NCI-H2081 (cell line): ENCODE measurements around the gene STX3.
"Not testable (repeated sequence)": the region's sequence is repeated elsewhere in the genome, so short reads cannot be mapped to it uniquely, and the experiment has no call there.

Source experiments
- DNase-seq, 2 experiments: peaks; one replicate each; lab custom pipeline; 2025; lab: John Stamatoyannopoulos, UW

Gene STX3

GRCh38 chr11:59791639-59792038, 36.5 kb downstream of the STX3 start:
- no peak for DNase-seq

GRCh38 chr11:59792507-59792906, 37.3 kb downstream of the STX3 start:
- no peak for DNase-seq

GRCh38 chr11:59794417-59794816, 39.2 kb downstream of the STX3 start:
- no peak for DNase-seq

- no peak for DNase-seq
These were observed 45.3 kb downstream of the STX3 start for GRCh38 chr11:59800390-59801025.

- no peak for DNase-seq
These were observed 46.1 kb downstream of the STX3 start for GRCh38 chr11:59801160-59801706.

- no peak for DNase-seq
These were observed 46.9 kb downstream of the STX3 start for GRCh38 chr11:59801981-59802638.

GRCh38 chr11:59802639-59803176, 47.5 kb downstream of the STX3 start:
- DNase-seq = peak in 1 of 2 experiments; percentile 57

GRCh38 chr11:59804061-59804460, 48.9 kb downstream of the STX3 start:
- no peak for DNase-seq

- no peak for DNase-seq
These were observed 52.0 kb downstream of the STX3 start for GRCh38 chr11:59807047-59807610.

- peak; percentile 89 to 91 for DNase-seq
These were observed 55.2 kb downstream of the STX3 start, which contains the start of gene MRPL16 for GRCh38 chr11:59810189-59810910. TSS of gene MRPL16 (minus strand) at chr11:59810778. CDS start at chr11:59810658, 120 bp downstream.

GRCh38 chr11:59810911-59811259, 55.7 kb downstream of the STX3 start:
- DNase-seq = no peak

- DNase-seq = no peak
These were observed 57.0 kb downstream of the STX3 start for GRCh38 chr11:59812220-59812619.

- no peak for DNase-seq
These were observed 58.2 kb downstream of the STX3 start for GRCh38 chr11:59813364-59813763.

- no peak for DNase-seq
These were observed 58.8 kb downstream of the STX3 start for GRCh38 chr11:59814021-59814420.

GRCh38 chr11:59815754-59816153, 60.6 kb downstream of the STX3 start:
- no peak for DNase-seq

GRCh38 chr11:59816434-59816833, 61.3 kb downstream of the STX3 start:
- DNase-seq = not testable (repeated sequence)

- DNase-seq = no peak
These were observed 63.4 kb downstream of the STX3 start for GRCh38 chr11:59818572-59818971.

GRCh38 chr11:59822989-59823566, 67.9 kb downstream of the STX3 start:
- peak; percentile 61 to 66 for DNase-seq

- DNase-seq = no peak
These were observed 74.2 kb downstream of the STX3 start for GRCh38 chr11:59829358-59829757.

GRCh38 chr11:59833602-59834001, 78.4 kb downstream of the STX3 start:
- DNase-seq = no peak

- no peak for DNase-seq
These were observed 84.4 kb downstream of the STX3 start for GRCh38 chr11:59839615-59840014.

GRCh38 chr11:59841514-59841913, 86.3 kb downstream of the STX3 start:
- DNase-seq = no peak
